Stomach (tissue), 9 donors: ENCODE measurements around the gene SEMA3F. TPM values are rescaled to one million over a fixed set of nuclear protein-coding genes. Genes with fewer than 3 reads are reported as not detected.

Experiments used
- DNase-seq, 2 donors: peaks; one replicate each; pipeline versions ENCODE4 v3.0.0 to v3.0.0-alpha.2; 2013 to 2019
- H3K27ac ChIP-seq, 5 donors: fragments of 200-600 bp in 4 of 5; sonication (generic) in 4 of 5; one replicate each; pipeline ENCODE4 v1.5.1; 2013 to 2019; ENCODE audit warnings: mild to moderate bottlenecking in 1 of 5, moderate library complexity in 1 of 5
- H3K27me3 ChIP-seq, 3 donors: fragments of 200-600 bp; sonication (generic); one replicate each; pipeline ENCODE4 v1.5.1; 2017 to 2019; ENCODE audit warnings: mixed run types in 1 of 3
- H3K36me3 ChIP-seq, 4 donors: fragments of 200-600 bp; sonication (generic); 1 replicate in 3 of 4; 2 replicates in 1 of 4; pipeline ENCODE4 v1.5.1; 2016 to 2019
- H3K4me1 ChIP-seq, 4 donors: fragments of 200-600 bp; sonication (generic); one replicate each; pipeline ENCODE4 v1.5.1; 2016 to 2019
- H3K4me3 ChIP-seq, 4 donors: fragments of 200-600 bp; sonication (generic) in 3 of 4; one replicate each; pipeline ENCODE4 v1.5.1; 2016 to 2019; ENCODE audit warnings: mild to moderate bottlenecking in 1 of 4
- H3K9me3 ChIP-seq, 4 donors: fragments of 200-600 bp; sonication (generic); one replicate each; pipeline ENCODE4 v1.5.1; 2016 to 2019
- EP300 ChIP-seq: sonication (generic); formaldehyde crosslinking; IDR thresholded peaks from one replicate; pipeline ENCODE4 v1.6.1; 2017; ENCODE audit warnings: antibody characterized with exemption
- POLR2A ChIP-seq, 4 donors: fragments of 450-650 bp; IDR thresholded peaks; one replicate each; pipeline ENCODE4 v1.6.1; 2016; ENCODE audit warnings: antibody characterized with exemption in 4 of 4, control low read depth in 2 of 4, mild to moderate bottlenecking in 1 of 4, moderate library complexity in 1 of 4
- POLR2AphosphoS5 ChIP-seq, 3 donors: sonication (generic); formaldehyde crosslinking; IDR thresholded peaks; one replicate each; pipeline ENCODE4 v1.6.1; 2016; ENCODE audit warnings: antibody characterized with exemption in 3 of 3
- WGBS, 5 donors: extraction: QIAGEN DNeasy Blood & Tissue Kit in 3 of 5; methylation state at CpG; one replicate each; pipeline versions ENCODE4 v1.1.5 to v1.1.7; 2013 to 2018; 5-methylcytosine and 5-hydroxymethylcytosine counted together
- intact Hi-C: fragments of 100-400 bp; cut with DNase I; formaldehyde crosslinking; loops from one replicate; pipeline ENCODE4 v1.15.1; 2023; ENCODE audit warnings: low total_unique reads
- polyA plus RNA-seq, 3 donors: library from polyadenylated mRNA; stranded (reverse); fragments of 200-250 nt; gene quantifications; one replicate each; pipeline ENCODE4 v1.2.3, GENCODE V29; 2013
- total RNA-seq, 5 donors: library from RNA; depleted of rRNA; stranded (reverse); fragments of >200 nt; gene quantifications; one replicate each; pipeline versions ENCODE4 v1.1.0 to v1.2.3, GENCODE V29; 2014 to 2016
- TF ChIP-seq, protein P1 (sequence below), 7 experiments: fragments of 450-650 bp in 4 of 7; fragments of 200-600 bp in 3 of 7; sonication (generic) in 3 of 7; IDR thresholded peaks; one replicate each; pipeline ENCODE4 v1.5.1; 2016 to 2019; ENCODE audit warnings: antibody characterized with exemption in 7 of 7, control low read depth in 2 of 7, mild to moderate bottlenecking in 1 of 7
- donor health status: healthy with polysubstance abuse.
- donor health status: Bipolar disorder and iron deficiency.
- donor health status: healthy.

Gene SEMA3F
- total and polyA plus RNA-seq, 8 donors, result 8.9 to 34.5 (median 22.9) TPM

DNA sequence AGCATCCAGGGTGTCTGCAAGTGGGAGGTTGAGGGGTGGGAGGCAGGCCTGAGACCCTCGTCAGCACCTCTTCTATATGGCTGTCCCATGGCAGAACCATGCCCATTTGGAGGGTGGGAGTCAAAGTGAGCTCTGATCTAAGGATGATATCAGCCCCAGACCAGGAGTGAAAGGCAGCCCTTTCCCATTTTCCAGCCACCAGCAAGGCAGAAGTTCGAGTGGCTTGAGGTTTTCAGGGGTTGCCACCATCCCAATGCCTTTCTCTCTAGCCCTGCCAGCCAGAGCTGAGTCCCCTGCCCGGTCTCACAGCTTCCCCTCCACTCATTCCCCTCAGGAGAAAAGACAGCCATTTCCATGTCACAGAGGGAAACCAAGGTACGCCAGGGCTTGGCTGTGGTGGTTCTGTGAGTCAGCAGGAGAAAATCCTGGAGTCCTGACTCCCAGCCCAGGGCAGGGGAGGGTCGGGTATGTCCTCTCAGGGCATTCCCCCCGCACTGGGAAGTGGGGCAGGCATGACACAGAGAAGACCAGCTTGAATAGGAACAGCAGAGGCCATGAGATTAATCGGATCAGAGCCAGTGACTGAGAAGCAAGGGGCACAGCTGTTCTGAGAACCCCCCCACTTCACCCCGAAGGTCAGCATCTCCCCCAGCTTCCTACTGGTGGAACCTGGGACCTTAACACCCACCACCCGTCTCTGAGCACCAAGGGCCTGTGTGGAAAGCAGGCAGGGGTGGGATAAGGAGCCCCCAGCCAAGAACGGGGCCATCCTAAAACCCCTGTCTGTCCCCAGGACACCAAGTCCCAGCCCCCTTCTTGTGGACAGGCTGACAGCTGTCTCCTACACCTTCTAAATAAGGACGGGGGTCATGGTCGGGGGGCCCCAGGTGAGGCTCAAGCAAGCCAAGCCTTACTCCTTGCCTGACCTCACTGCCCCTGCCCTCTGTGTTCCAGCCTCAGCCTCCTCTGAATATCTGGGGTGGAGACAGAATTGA, 49.0 kb downstream of the SEMA3F start:
- Histone ChIP-seq H3K9me3 (no peaks in the 10 kb centered on the region), H3K27ac (no peak overlapping the region), H3K4me3 (peak overlapping the region in 2 of 4 donors; percentile 48 to 55), H3K4me1 (peaks cover 15 to 24% (median 19%) of the 10 kb centered on the region in 4 donors), H3K27me3 (peaks cover 9 to 73% (median 38%) of the 10 kb centered on the region in 3 donors), H3K36me3 (no peaks in the 10 kb centered on the region)
- intact Hi-C loops, result no loop called here
- no peak for TF ChIP-seq EP300
- no peak for TF ChIP-seq POLR2A (IDR thresholded peaks at IDR 0.05)
- TF ChIP-seq, protein P1, sequence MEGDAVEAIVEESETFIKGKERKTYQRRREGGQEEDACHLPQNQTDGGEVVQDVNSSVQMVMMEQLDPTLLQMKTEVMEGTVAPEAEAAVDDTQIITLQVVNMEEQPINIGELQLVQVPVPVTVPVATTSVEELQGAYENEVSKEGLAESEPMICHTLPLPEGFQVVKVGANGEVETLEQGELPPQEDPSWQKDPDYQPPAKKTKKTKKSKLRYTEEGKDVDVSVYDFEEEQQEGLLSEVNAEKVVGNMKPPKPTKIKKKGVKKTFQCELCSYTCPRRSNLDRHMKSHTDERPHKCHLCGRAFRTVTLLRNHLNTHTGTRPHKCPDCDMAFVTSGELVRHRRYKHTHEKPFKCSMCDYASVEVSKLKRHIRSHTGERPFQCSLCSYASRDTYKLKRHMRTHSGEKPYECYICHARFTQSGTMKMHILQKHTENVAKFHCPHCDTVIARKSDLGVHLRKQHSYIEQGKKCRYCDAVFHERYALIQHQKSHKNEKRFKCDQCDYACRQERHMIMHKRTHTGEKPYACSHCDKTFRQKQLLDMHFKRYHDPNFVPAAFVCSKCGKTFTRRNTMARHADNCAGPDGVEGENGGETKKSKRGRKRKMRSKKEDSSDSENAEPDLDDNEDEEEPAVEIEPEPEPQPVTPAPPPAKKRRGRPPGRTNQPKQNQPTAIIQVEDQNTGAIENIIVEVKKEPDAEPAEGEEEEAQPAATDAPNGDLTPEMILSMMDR (IDR thresholded peaks at IDR 0.05), result no peak
- TF ChIP-seq POLR2AphosphoS5 (IDR thresholded peaks at IDR 0.05), result no peak
- WGBS, 5 donors, result 67 to 80% (median 74%) methylated on average over 11 to 12 of the region's 12 CpGs
- no peak for DNase-seq

DNA sequence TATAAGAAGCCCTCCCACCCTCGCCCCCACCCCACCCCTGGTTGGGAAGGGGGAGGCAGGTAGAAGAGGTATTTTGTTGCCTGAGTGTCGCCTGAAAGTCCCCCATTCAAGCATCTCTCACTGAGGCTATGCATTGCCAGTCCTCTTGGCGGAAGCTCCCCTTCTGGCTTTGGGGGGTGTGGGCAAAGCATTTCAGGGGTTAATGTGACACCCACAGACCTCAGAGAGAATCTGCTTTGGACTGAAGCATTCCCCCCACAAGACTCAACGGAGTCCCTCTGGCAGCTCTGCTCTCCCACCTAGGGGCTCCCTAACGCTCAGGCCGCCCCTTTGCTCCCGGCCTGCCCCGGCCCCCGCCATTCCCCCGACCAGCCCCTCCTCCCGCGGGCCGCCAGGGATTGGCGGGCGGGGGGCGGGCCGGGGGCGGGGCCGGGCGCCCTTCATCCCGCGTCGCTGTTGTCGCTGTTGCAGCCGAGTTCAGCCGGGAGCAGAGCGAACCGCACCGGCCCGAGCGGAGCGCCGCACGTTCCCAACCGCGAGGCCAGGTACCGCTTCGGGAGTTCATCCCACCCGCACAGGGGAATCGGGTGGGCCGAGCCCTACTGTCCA, 49.8 kb downstream of the SEMA3F start, which contains the start of gene SLC38A3:
Gene SLC38A3, plus strand, starts transcription at position 468 of the 609 bp plus-strand sequence. CDS start 8,929 bp downstream, outside the sequence.
- Histone ChIP-seq H3K4me3 (peak within 1 kb of the TSS; percentile 37 to 55 (median 44)), H3K9me3 (no peaks in the 10 kb centered on the region), H3K4me1 (peaks cover 15 to 24% (median 19%) of the 10 kb centered on the region in 4 donors), H3K27ac (peak within 1 kb of the TSS in 2 of 5 donors; percentile 6 to 18), H3K27me3 (peaks cover 9 to 66% (median 38%) of the 10 kb centered on the region in 3 donors), H3K36me3 (no peaks in the 10 kb centered on the region)
- TF ChIP-seq EP300 (no peak), POLR2A (IDR thresholded peaks at IDR 0.05) (no peak), POLR2AphosphoS5 (IDR thresholded peaks at IDR 0.05) (no peak)
- TF ChIP-seq, protein P1 (IDR thresholded peaks at IDR 0.05), result no peak
- intact Hi-C loops, result no loop called here
- DNase-seq, result peak; percentile 39 to 82
- 5 to 35% (median 5%) methylated on average over 3 to 41 of the region's 41 CpGs for WGBS, 5 donors

DNA sequence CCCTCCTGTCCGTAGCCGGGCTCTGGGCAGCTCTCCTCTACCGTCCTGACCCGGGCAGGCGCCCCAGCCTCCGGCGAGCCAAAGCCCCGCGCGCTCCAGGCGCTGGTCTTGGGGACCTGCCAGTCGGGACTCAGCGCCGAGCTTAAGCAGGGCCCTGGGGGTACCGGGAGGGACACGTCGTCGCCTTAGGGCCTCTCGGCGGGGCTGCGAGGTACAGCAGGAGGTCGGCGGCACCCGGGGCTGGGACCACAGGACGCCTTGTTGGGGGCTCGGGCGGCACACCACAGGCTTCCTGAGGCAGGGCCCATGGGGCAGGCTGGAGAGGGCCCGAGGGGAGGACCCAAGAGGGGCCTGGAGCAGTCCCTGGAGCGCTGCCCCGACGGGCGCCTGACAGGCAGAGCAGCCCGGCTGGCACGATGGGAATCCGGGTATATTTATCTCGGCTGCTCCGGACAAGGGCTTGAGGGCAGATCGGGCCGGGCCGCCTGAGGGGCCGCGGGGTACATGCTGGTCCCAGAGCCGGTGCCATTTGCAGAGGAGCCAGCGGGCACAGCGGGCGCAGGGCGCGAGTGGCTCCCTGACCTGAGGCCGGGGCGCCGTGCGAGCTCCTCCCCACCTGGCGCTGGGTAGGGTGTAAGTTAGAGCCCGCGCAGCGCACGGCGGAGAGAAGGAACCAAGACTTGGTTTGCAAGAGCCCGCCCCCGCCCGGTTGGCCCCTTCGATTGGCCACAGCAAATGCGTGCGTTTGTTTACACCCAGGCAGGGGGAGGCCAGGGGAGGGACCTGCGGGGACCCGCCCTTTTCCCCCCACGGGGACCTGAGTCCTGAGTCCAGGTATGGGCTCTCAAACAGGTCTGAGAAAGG, 50.5 kb downstream of the SEMA3F start:
- intact Hi-C loops, result no loop called here
- peaks cover 9 to 63% (median 38%) of the 10 kb centered on the region in 3 donors for H3K27me3 ChIP-seq
- no peaks in the 10 kb centered on the region for H3K9me3 ChIP-seq
- peak; percentile 57 to 77 for DNase-seq
- H3K36me3 ChIP-seq, result no peaks in the 10 kb centered on the region
- peak overlapping the region; percentile 37 to 55 (median 44) for H3K4me3 ChIP-seq
- 3 to 30% (median 7%) methylated on average over 9 to 67 of the region's 67 CpGs for WGBS, 5 donors
- peak overlapping the region in 2 of 5 donors; percentile 6 to 18 for H3K27ac ChIP-seq
- TF ChIP-seq, protein P1 (IDR thresholded peaks at IDR 0.05), result no peak
- TF ChIP-seq EP300, result no peak
- no peak for TF ChIP-seq POLR2A (IDR thresholded peaks at IDR 0.05)
- TF ChIP-seq POLR2AphosphoS5 (IDR thresholded peaks at IDR 0.05), result no peak
- peaks cover 15 to 26% (median 19%) of the 10 kb centered on the region in 4 donors for H3K4me1 ChIP-seq
